Fibroblast of pulmonary artery (primary cell): Measurements from ENCODE around the gene CROCC2.

Experiments
- DNase-seq: peaks from one replicate; pipeline ENCODE4 v3.0.0-alpha.2; 2010; ENCODE audit warnings: low read depth
- H3K4me3 ChIP-seq: replicated peaks from 2 replicates; pipeline ENCODE4 v1.5.1; 2011; ENCODE audit warnings: low read depth, mild to moderate bottlenecking, control low read depth, low read length, moderate library complexity
- CTCF ChIP-seq: IDR thresholded peaks from 2 replicates; pipeline ENCODE4 v1.5.1; 2011; ENCODE audit warnings: mild to moderate bottlenecking, control low read depth, low read length, inconsistent platforms; ENCODE audit errors: missing control alignments

The CROCC2 gene

GRCh38 chr2:241030333-241030680 is 124.2 kb downstream of the CROCC2 start:
- no peak for TF ChIP-seq CTCF
- no peak overlapping the region for H3K4me3 ChIP-seq
- no peak for DNase-seq

GRCh38 chr2:241030883-241031282 is 124.7 kb downstream of the CROCC2 start:
- no peak for DNase-seq
- H3K4me3 ChIP-seq = no peak overlapping the region
- TF ChIP-seq CTCF = no peak

- DNase-seq = no peak
- H3K4me3 ChIP-seq = no peak overlapping the region
- no peak for TF ChIP-seq CTCF
These were observed 125.5 kb downstream of the CROCC2 start for GRCh38 chr2:241031436-241032165.

GRCh38 chr2:241033336-241033987 is 127.3 kb downstream of the CROCC2 start:
- no peak overlapping the region for H3K4me3 ChIP-seq
- no peak for DNase-seq
- TF ChIP-seq CTCF = no peak

GRCh38 chr2:241033994-241034393 is 127.9 kb downstream of the CROCC2 start:
- TF ChIP-seq CTCF = no peak
- no peak for DNase-seq
- no peak overlapping the region for H3K4me3 ChIP-seq

GRCh38 chr2:241034490-241035141 is 128.5 kb downstream of the CROCC2 start:
- DNase-seq = no peak
- H3K4me3 ChIP-seq = no peak overlapping the region
- TF ChIP-seq CTCF = no peak
